GM12878 (cell line): ENCODE results near the gene CHMP4B. TPM values are rescaled to one million over a fixed set of nuclear protein-coding genes. Genes with fewer than 3 reads are reported as not detected.

ENCODE experiments used
- ATAC-seq: fragments of 200-7000 bp; cut with Tn5 transposase; 3 replicates; pipeline ENCODE4 v1.9.1; 2020; ENCODE audit warnings: mild to moderate bottlenecking, moderate library complexity
- BruUV-seq: library from RNA; stranded (reverse); fragments of 400-500 nt; replicated peaks from 2 replicates; lab custom pipeline; 2021; lab: Mats Ljungman, UMichigan
- CTCF ChIA-PET: fragments of 300-600 bp; sonication (Branson Sonifier 250); formaldehyde crosslinking; extraction: SDS; loops from one replicate; lab custom pipeline; 2021; ENCODE audit warnings: inconsistent platforms; lab: Yijun Ruan, JAX
- POLR2A ChIA-PET: fragments of 350-600 bp; formaldehyde crosslinking; extraction: SDS; loops from one replicate; lab custom pipeline; 2021; ENCODE audit warnings: inconsistent platforms; lab: Charles Lee
- RAD21 ChIA-PET: fragments of 300-600 bp; sonication (Branson Sonifier 250); formaldehyde crosslinking; loops from one replicate; lab custom pipeline; 2023; ENCODE audit warnings: antibody characterized with exemption; ENCODE audit not compliant: unreplicated experiment; lab: Charles Lee
- SMC1A ChIA-PET: fragments of 300-600 bp; sonication (Branson Sonifier 250); formaldehyde crosslinking; loops from one replicate; lab custom pipeline; 2023; ENCODE audit not compliant: unreplicated experiment, uncharacterized antibody; lab: Charles Lee
- DNase-seq: peaks from one replicate; pipeline ENCODE4 v3.0.0-alpha.2; 2011; ENCODE audit warnings: low read depth, low spot score
- FAIRE-seq: peaks from 3 replicates; lab custom pipeline; 2011; peaks lifted over from hg19 to GRCh38; lab: Jason Lieb, UNC
- H2AFZ ChIP-seq: 2 replicates; pipeline ENCODE4 v1.6.0; 2011; ENCODE audit warnings: low read depth, low read length, control low read depth; ENCODE audit not compliant: control insufficient read depth
- H3K27ac ChIP-seq: 2 replicates; pipeline ENCODE4 v1.5.1; 2011; ENCODE audit warnings: control low read depth; ENCODE audit not compliant: control insufficient read depth, insufficient read depth
- H3K27me3 ChIP-seq, 2 experiments: replicated peaks in 1 of 2; 2 replicates each; pipeline versions ENCODE4 v1.6.0 to v1.6.1; 2011; ENCODE audit warnings: low read length in 1 of 2; ENCODE audit not compliant: control insufficient read depth in 2 of 2, insufficient read depth in 2 of 2
- H3K36me3 ChIP-seq, 2 experiments: 2 replicates each; pipeline ENCODE4 v1.5.1; 2011; ENCODE audit warnings: low read length in 1 of 2; ENCODE audit not compliant: control insufficient read depth in 2 of 2, insufficient read depth in 2 of 2
- H3K4me1 ChIP-seq: 2 replicates; pipeline ENCODE4 v1.6.1; 2011; ENCODE audit warnings: mild to moderate bottlenecking, low read length, moderate library complexity, mixed read lengths; ENCODE audit not compliant: control insufficient read depth, insufficient read depth
- H3K4me2 ChIP-seq: 2 replicates; pipeline ENCODE4 v1.6.0; 2011; ENCODE audit warnings: control low read depth; ENCODE audit not compliant: control insufficient read depth, insufficient read depth
- H3K4me3 ChIP-seq: fragments of 200-600 bp; sonication (generic); 2 replicates; pipeline ENCODE4 v1.5.1; 2016
- H3K79me2 ChIP-seq: 2 replicates; pipeline ENCODE4 v1.6.0; 2011; ENCODE audit warnings: low read length; ENCODE audit not compliant: control insufficient read depth, insufficient read depth
- H3K9ac ChIP-seq: 2 replicates; pipeline ENCODE4 v1.8.0; 2011; ENCODE audit warnings: low read length, control low read depth, mixed read lengths; ENCODE audit not compliant: control insufficient read depth, insufficient read depth
- H3K9me3 ChIP-seq: replicated peaks from 3 replicates; pipeline ENCODE4 v1.5.1; 2011; ENCODE audit warnings: mild to moderate bottlenecking, low read length; ENCODE audit not compliant: control insufficient read depth, insufficient read depth
- H4K20me1 ChIP-seq: 2 replicates; pipeline ENCODE4 v1.6.0; 2011; ENCODE audit not compliant: control insufficient read depth, insufficient read depth
- BCL11A ChIP-seq: IDR thresholded peaks from 2 replicates; pipeline ENCODE4 v1.6.1; 2011; ENCODE audit warnings: low read depth, low read length
- JUND ChIP-seq: IDR thresholded peaks from 2 replicates; pipeline ENCODE4 v1.6.1; 2012; ENCODE audit warnings: low read depth, mild to moderate bottlenecking, low read length, improper control_type of control experiment, moderate library complexity
- NBN ChIP-seq: fragments of 450-650 bp; IDR thresholded peaks from 2 replicates; pipeline ENCODE4 v1.6.1; 2016
- PAX8 ChIP-seq: fragments of 450-650 bp; IDR thresholded peaks from 2 replicates; pipeline ENCODE4 v1.6.1; 2017; ENCODE audit warnings: mild to moderate bottlenecking, moderate library complexity
- RELB ChIP-seq: fragments of 450-650 bp; IDR thresholded peaks from 2 replicates; pipeline ENCODE4 v1.6.1; 2017; ENCODE audit warnings: low read depth, mild to moderate bottlenecking, moderate library complexity
- ZBTB11 ChIP-seq: fragments of 450-650 bp; formaldehyde crosslinking; IDR thresholded peaks from 2 replicates; pipeline ENCODE4 v1.5.0; 2022; ENCODE audit warnings: mild to moderate bottlenecking, missing genetic modification characterization
- ZNF207 ChIP-seq: fragments of 450-650 bp; IDR thresholded peaks from 2 replicates; pipeline ENCODE4 v1.6.1; 2014; ENCODE audit warnings: antibody characterized with exemption, mild to moderate bottlenecking, borderline replicate concordance
- ZNF592 ChIP-seq: fragments of 450-650 bp; IDR thresholded peaks from 2 replicates; pipeline ENCODE4 v1.6.1; 2017; ENCODE audit warnings: mild to moderate bottlenecking, moderate library complexity
- WGBS: methylation state at CpG from one replicate; pipeline ENCODE4 v1.1.6; 2016; ENCODE audit warnings: low lambda C conversion rate; ENCODE audit not compliant: insufficient replicate concordance, insufficient coverage; ENCODE audit errors: missing lambda C conversion rate; 5-methylcytosine and 5-hydroxymethylcytosine counted together
- in situ Hi-C: fragments of 300-500 bp; cut with MboI; formaldehyde crosslinking; loops from 9 replicates; pipeline ENCODE4 v1.14.3; 2018; ENCODE audit warnings: mixed read lengths
- intact Hi-C: fragments of 100-400 bp; cut with micrococcal nuclease; formaldehyde crosslinking; loops from one replicate; pipeline ENCODE4 v1.14.2; 2022; ENCODE audit not compliant: unreplicated experiment
- polyA plus RNA-seq, 11 experiments: library from polyadenylated mRNA; depleted of rRNA in 4 of 11; unstranded in 6 of 11; stranded (reverse) in 5 of 11; fragments of >200 nt; fragmentation: Nextera tagmentation in 4 of 11; fragmentation: Illumina TruSeq in 1 of 11; extraction: Ambion mirVana in 4 of 11; extraction: Trizol in 1 of 11; gene quantifications; 1 replicate in 1 of 11; 2 replicates in 10 of 11; pipeline versions ENCODE4 v1.2.1 to v1.2.3, GENCODE V29; 2011 to 2016; ENCODE audit warnings: inconsistent platforms in 2 of 11, missing spikeins in 2 of 11, low read depth in 1 of 11
- total RNA-seq, 4 experiments: library from RNA; depleted of rRNA in 3 of 4; stranded (reverse); fragments of >200 nt in 3 of 4; fragmentation: Illumina TruSeq in 1 of 4; extraction: Trizol in 1 of 4; gene quantifications; 2 replicates each; pipeline versions ENCODE4 v1.2.1 to v1.2.3, GENCODE V29; 2013 to 2021

Gene CHMP4B
- total and polyA plus RNA-seq, 10 of the 15 experiments (the other 5 are each of a cell fraction or from before 2014, with no cell fraction given), result 4.2 to 118 (median 49.6) TPM

GRCh38 chr20:33848391-33848790 is 37.2 kb downstream of the CHMP4B start:
- POLR2A ChIA-PET, result interaction anchor here (0.5 to 1.0 kb wide), 2 partner anchors 60 to 164 kb away, joined by 3 read pairs; no protein-coding TSS in a partner anchor
- ATAC-seq (no peak), FAIRE-seq (no peak), DNase-seq (no peak)
- RAD21 ChIA-PET, result no interaction called here
- no peak overlapping the region for H3K4me2 ChIP-seq
- peaks cover 15% of the 10 kb centered on the region for H3K4me1 ChIP-seq
- H3K79me2 ChIP-seq, result peaks cover 36% of the 10 kb centered on the region
- no peaks in the 10 kb centered on the region for H3K9me3 ChIP-seq
- no peak overlapping the region for H3K27ac ChIP-seq
- no peak overlapping the region for H2AFZ ChIP-seq
- in situ Hi-C loops (no loop called here), intact Hi-C loops (no loop called here)
- CTCF ChIA-PET, result no interaction called here
- no peak overlapping the region for H3K9ac ChIP-seq
- no peak overlapping the region for H3K4me3 ChIP-seq
- H3K27me3 ChIP-seq, result no peaks in the 10 kb centered on the region
- SMC1A ChIA-PET, result no interaction called here
- H4K20me1 ChIP-seq, result peaks cover 7% of the 10 kb centered on the region
- BruUV-seq, result no TSS peak
- WGBS, result 93% methylated on average over 19 of the region's 19 CpGs
- H3K36me3 ChIP-seq, result peaks cover 25 to 28% of the 10 kb centered on the region in 2 experiments
- TF ChIP-seq NBN, result no peak
- TF ChIP-seq ZNF207, result no peak
- no peak for TF ChIP-seq ZBTB11 (CRISPR knock-in tag)
- no peak for TF ChIP-seq BCL11A
- no peak for TF ChIP-seq ZNF592
- no peak for TF ChIP-seq JUND
- no peak for TF ChIP-seq RELB
- no peak for TF ChIP-seq PAX8
